WTC11 (cell line): ENCODE data around the gene SLC1A4. TPM values are rescaled to one million over a fixed set of nuclear protein-coding genes. Genes with fewer than 3 reads are reported as not detected.
A peak's percentile ranks its signal among the peaks of the same experiment; 100 is the strongest.

Experiments
- AFF4 ChIP-seq: sonication (generic); formaldehyde crosslinking; IDR thresholded peaks from 2 replicates; pipeline ENCODE4 v1.8.1; 2023; ENCODE audit warnings: mild to moderate bottlenecking, missing genetic modification reagents, borderline replicate concordance
- ARID4B ChIP-seq: sonication (generic); formaldehyde crosslinking; IDR thresholded peaks from 2 replicates; pipeline ENCODE4 v1.8.0; 2023; ENCODE audit warnings: missing genetic modification reagents, mild to moderate bottlenecking, borderline replicate concordance
- CDX4 ChIP-seq: fragments of 250-450 bp; sonication (Bioruptor Pico); IDR thresholded peaks from 2 replicates; pipeline ENCODE4 v1.9.0; 2021; ENCODE audit warnings: moderate library complexity, mild to moderate bottlenecking, inconsistent platforms, borderline replicate concordance
- E2F5 ChIP-seq: sonication (generic); formaldehyde crosslinking; IDR thresholded peaks from 2 replicates; pipeline ENCODE4 v1.8.1; 2022; ENCODE audit warnings: mild to moderate bottlenecking, moderate library complexity, missing genetic modification reagents
- ESRRA ChIP-seq: sonication (generic); formaldehyde crosslinking; IDR thresholded peaks from 2 replicates; pipeline ENCODE4 v1.8.1; 2022; ENCODE audit warnings: mild to moderate bottlenecking, missing genetic modification reagents, borderline replicate concordance
- ETV6 ChIP-seq: sonication (generic); formaldehyde crosslinking; IDR thresholded peaks from 2 replicates; pipeline ENCODE4 v1.8.1; 2022; ENCODE audit warnings: mild to moderate bottlenecking, missing genetic modification reagents
- FOXJ3 ChIP-seq: sonication (generic); formaldehyde crosslinking; IDR thresholded peaks from 2 replicates; pipeline ENCODE4 v1.9.0; 2021; ENCODE audit warnings: missing genetic modification reagents, mild to moderate bottlenecking, borderline replicate concordance
- FOXP1 ChIP-seq: sonication (generic); formaldehyde crosslinking; IDR thresholded peaks from 2 replicates; pipeline ENCODE4 v1.8.0; 2022; ENCODE audit warnings: missing genetic modification reagents, mild to moderate bottlenecking, moderate library complexity, borderline replicate concordance
- GTF2I ChIP-seq: fragments of 250-450 bp; sonication (Bioruptor Pico); conservative IDR thresholded peaks from 2 replicates; pipeline ENCODE4 v1.4.0; 2021; ENCODE audit warnings: mild to moderate bottlenecking
- IRF2 ChIP-seq: sonication (generic); formaldehyde crosslinking; IDR thresholded peaks from 2 replicates; pipeline ENCODE4 v1.8.0; 2022; ENCODE audit warnings: low read depth, missing genetic modification reagents, borderline replicate concordance
- JAZF1 ChIP-seq: fragments of 250-450 bp; sonication (Bioruptor Pico); IDR thresholded peaks from 2 replicates; pipeline ENCODE4 v1.9.0; 2021; ENCODE audit warnings: moderate library complexity, mild to moderate bottlenecking, inconsistent platforms
- NR3C1 ChIP-seq: sonication (generic); formaldehyde crosslinking; conservative IDR thresholded peaks from 2 replicates; pipeline ENCODE4 v1.8.1; 2023; ENCODE audit warnings: low read depth, mild to moderate bottlenecking, missing genetic modification reagents
- PRRX2 ChIP-seq: fragments of 250-450 bp; sonication (Bioruptor Pico); IDR thresholded peaks from 2 replicates; pipeline ENCODE4 v1.8.0; 2021; ENCODE audit warnings: mild to moderate bottlenecking
- RORB ChIP-seq: fragments of 250-450 bp; sonication (Bioruptor Pico); IDR thresholded peaks from 2 replicates; pipeline ENCODE4 v1.9.0; 2021; ENCODE audit warnings: mild to moderate bottlenecking
- STAT6 ChIP-seq: sonication (generic); formaldehyde crosslinking; conservative IDR thresholded peaks from 2 replicates; pipeline ENCODE4 v1.8.1; 2023; ENCODE audit warnings: mild to moderate bottlenecking, low read depth, missing genetic modification reagents, moderate library complexity
- USF1 ChIP-seq: sonication (generic); formaldehyde crosslinking; IDR thresholded peaks from 2 replicates; pipeline ENCODE4 v1.8.0; 2022; ENCODE audit warnings: mild to moderate bottlenecking, missing genetic modification reagents
- USF2 ChIP-seq: sonication (generic); formaldehyde crosslinking; IDR thresholded peaks from 2 replicates; pipeline ENCODE4 v1.8.1; 2023; ENCODE audit warnings: mild to moderate bottlenecking, missing genetic modification reagents, moderate library complexity
- ZMAT4 ChIP-seq: fragments of 250-450 bp; sonication (Bioruptor Pico); IDR thresholded peaks from 2 replicates; pipeline ENCODE4 v1.9.0; 2021; ENCODE audit warnings: mild to moderate bottlenecking
- ZNF512 ChIP-seq: sonication (generic); formaldehyde crosslinking; IDR thresholded peaks from 2 replicates; pipeline ENCODE4 v1.8.1; 2022; ENCODE audit warnings: missing genetic modification reagents, borderline replicate concordance
- ZNF671 ChIP-seq: fragments of 250-450 bp; sonication (Bioruptor Pico); IDR thresholded peaks from 2 replicates; pipeline ENCODE4 v1.8.0; 2021; ENCODE audit warnings: mild to moderate bottlenecking
- total RNA-seq: library from RNA; stranded (reverse); gene quantifications from 3 replicates; pipeline ENCODE4 v1.2.3, GENCODE V29; 2021

The SLC1A4 gene
- total RNA-seq, 1 experiment from 2014 or later = 1.6 TPM

GRCh38 chr2:64989126-64989981 lies at the start of gene SLC1A4 (continued):
- TF ChIP-seq USF1 (no peak), GTF2I (CRISPR knock-in tag) (no peak), ZMAT4 (CRISPR knock-in tag) (no peak), ZNF671 (CRISPR knock-in tag) (no peak), ZNF512 (CRISPR knock-in tag) (no peak), CDX4 (no peak), JAZF1 (CRISPR knock-in tag) (no peak), STAT6 (CRISPR knock-in tag) (no peak), E2F5 (CRISPR knock-in tag) (no peak), NR3C1 (CRISPR knock-in tag) (no peak), FOXP1 (peak; percentile 36; the same call in 1 of the 2 replicates), AFF4 (CRISPR knock-in tag) (no peak), FOXJ3 (CRISPR knock-in tag) (no peak), ARID4B (peak; percentile 64; the same call in 1 of the 2 replicates), ESRRA (no peak), USF2 (CRISPR knock-in tag) (no peak; the same call in 1 of the 2 replicates), ETV6 (CRISPR knock-in tag) (no peak), RORB (CRISPR knock-in tag) (no peak), PRRX2 (no peak), IRF2 (CRISPR knock-in tag) (no peak)
